Fibroblast of skin of right biceps (primary cell): ENCODE results near the gene PLA2G4D.
"Not testable (repeated sequence)": the region's sequence is repeated elsewhere in the genome, so short reads cannot be mapped to it uniquely, and the experiment has no call there.

ENCODE experiments used
- DNase-seq: peaks from one replicate; pipeline ENCODE4 v3.0.0-alpha.2; 2013

PLA2G4D gene

DNA sequence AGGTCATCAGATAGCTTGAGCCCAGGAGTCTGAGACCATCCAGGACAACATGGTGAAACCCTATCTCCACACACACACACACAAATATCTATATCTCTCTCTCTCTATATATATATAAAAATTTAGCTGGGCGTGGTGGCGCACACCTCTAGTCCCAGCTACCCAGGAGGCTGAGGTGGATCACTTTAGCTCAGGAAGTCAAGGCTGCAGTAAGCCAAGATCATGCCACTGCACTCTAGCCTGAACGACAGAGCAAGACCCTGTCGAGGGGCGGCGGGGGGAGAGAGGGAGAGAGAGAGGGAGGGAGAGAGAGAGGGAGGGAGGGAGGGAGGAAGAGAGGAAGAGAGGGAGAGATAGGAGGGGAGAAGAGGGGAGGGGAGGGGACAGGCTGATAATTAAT lies 34.1 kb upstream of the PLA2G4D start:
- DNase-seq: no peak

DNA sequence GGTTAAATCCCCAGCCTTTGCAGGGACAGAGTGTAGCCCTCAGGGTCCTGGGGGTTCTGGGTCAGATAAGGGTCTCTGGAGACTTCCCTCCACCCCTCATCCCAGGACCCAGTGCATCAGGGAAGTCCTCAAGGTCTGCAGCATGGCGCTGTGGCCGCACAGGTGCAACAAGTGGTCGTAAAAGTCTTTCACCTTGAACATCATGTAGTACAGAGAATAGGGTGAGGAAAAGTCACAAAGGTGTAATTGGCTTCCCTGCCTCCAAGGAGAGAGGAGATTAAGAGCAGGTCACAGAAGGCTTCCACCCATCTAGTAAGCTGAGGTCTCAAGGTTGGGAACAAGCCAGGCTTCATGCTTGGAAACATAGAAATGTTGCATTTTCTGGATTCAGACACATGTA lies 29.2 kb upstream of the PLA2G4D start:
- no peak for DNase-seq

DNA sequence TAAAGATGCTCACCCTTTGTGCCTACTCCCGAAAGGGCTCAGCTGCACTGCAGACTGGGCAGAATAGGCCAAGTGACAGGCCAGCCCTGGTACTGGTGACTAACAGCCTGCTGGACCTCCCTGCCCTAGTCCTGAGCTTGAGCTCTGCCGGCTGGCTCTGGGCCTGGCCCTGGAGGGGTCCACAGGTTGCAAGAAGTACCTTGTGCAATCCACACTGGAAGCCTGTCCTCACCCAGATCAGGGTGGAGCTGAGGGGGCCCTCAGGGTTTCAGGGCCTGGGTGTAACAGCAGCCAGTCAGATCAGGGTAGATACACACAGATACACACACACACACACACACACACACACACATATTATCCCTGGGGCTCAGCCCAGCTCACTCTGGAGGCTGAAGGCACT lies 27.3 kb upstream of the PLA2G4D start:
- DNase-seq: no peak

DNA sequence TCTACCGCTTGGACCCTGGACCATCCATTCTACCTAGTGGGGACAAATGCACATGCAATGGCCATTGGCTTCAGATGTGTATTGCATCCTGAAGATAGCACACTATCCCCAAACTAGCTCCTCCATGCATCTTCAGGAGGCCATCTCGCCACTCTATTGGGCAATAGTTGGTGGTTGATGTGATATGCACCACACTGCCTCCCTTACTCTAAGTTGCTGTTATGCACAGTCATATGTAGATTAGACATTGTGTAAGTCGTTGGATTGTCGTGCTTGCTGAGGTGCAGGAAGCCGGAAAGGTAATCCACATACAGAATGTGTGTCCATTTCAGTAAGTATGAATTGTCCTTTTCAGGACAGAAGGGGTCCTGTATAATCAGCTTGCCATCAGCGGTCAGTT lies 26.7 kb upstream of the PLA2G4D start:
- DNase-seq: no peak

DNA sequence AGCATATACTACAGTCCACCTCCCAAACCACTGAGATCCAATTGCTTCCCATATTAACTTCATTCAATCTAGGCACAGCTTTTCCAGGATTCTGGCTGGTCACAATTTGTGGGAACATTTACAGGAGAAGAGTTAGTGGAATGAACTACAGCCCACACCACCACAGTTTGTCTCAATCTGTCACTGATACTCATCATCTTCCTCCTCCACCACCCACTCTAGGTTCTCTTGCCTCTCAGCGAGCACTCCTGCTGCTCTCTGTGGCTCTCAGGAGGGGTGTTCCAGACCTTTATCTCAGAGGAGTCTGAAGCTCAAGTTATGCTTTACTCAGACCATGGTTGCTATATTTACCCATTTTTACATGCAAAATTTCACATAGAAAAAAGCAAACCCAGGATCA lies 25.9 kb upstream of the PLA2G4D start:
- DNase-seq: no peak

DNA sequence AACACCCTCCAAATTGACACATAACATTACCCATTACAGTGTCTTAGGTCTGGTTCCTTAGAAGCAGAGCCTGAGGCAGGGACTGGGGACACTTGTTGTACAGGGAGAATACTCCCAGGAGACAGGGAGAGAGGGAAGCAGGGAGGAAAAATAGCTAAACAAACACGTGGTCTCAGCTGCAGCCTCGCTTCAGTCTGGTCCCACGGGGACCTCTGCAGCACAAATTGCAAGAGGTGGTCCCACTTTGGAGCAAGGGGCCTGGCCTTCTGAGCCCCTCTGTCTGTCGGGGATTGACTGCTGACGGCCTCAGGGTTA lies 25.0 kb upstream of the PLA2G4D start:
- no peak for DNase-seq

DNA sequence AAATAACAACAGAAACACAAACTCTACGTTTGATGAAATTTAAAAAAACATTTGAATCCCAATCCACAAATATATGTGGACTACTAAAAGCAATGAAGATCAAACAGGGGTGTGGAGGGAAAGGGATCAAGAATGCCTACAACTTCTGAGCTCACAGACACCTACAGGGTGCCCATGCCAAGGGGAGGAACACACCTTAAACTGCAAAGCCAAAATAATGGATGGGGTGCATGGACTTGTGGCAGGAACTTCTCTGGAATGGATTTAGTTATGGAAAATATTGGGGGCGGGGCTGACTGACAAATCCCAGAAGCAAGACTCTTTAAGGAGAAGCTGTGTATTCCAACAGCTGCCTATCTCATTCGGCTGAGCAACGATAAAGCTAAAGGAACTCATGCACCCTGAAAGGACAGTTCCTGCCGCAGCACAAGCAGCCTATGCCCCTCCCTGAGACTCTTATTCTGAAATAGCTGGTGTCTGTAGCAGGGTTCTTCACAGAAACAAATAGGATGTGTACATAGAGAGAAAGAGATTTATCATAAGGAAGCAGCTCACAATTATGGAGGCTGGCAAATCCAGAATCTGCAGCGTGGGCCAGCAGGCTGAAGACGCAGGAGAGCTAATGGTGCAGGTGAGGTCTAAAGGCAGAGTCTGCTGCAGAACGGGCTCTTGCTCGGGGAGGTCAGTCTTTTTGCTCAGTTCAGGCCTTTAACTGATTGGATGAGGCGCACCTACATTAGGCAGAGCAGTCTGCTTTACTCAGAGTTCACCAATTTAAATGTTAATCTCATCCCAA lies 24.5 kb upstream of the PLA2G4D start:
- no peak for DNase-seq

DNA sequence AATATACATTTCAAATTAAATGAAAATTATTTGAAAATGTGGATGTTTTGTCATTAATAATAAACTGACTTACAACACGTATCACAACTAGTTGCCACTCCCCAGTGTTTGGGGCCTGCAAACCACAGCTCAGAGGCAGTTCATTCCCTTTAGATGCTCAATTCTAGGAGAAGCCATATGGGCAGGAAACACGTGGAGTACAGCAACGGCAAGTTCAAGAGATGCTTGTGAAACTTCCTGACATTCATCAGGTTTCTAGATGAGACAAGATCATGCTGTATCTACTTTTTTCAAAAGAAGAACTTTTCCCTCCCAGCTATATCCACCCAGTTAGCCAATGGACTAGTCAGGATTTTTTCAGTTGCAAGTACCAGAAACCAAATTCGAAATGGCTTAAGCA lies 17.6 kb upstream of the PLA2G4D start:
- DNase-seq: no peak

DNA sequence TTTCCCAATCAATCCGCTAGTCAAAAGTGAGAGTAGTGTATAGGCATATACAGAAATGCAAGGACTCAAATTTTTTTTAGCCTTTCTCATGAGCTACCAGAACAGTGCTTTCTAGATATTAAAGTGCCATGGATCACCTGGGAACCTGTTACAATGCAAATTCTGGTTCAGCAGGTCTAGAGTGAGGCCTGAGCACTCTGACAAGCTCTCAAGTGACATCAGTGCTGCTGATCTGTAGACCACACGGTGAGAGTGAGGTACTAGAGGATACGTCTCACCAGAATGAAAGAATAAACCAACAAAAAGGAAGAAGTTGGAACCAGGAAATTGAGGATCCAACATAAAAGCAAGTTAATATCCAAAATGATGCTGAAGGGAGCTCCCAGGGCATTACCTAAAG lies 16.0 kb upstream of the PLA2G4D start:
- no peak for DNase-seq

DNA sequence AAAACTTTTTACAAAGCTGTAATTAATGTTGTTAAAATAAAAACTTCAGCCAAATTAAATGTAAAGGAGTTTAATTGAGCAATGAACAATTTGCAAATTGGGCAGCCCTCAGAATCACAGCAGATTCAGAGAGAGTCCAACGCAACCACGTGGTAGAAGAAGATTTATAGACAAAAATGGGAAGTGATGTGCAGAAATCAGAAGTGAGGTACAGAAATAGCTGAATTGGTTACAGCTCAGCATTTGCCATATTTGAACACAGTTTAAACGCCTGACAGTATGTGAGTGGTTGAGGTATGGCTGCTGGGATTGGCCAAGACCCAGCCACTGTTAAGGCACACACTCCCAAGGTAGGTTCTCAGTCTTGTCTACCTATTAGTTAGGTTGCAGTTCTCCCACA lies 14.4 kb upstream of the PLA2G4D start:
- no peak for DNase-seq

DNA sequence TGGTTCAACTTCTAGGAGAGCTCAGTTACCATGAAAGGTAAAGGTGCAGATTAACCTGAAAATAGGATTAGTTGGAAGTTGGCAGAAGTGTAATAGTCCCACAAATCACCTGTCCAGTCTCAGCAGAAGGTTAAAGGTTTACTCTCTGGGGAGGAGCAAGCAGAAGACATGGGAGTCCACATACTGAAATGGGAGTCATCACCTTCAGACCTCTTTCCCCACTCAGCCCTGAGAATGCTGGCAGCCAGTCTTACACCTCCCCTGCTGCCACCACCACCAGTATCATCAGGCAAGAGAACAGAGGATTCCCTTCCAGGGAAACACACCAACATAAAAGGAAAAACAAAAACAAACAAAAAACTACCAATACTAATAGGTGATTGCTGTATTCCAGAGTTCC lies 13.8 kb upstream of the PLA2G4D start:
- no peak for DNase-seq

DNA sequence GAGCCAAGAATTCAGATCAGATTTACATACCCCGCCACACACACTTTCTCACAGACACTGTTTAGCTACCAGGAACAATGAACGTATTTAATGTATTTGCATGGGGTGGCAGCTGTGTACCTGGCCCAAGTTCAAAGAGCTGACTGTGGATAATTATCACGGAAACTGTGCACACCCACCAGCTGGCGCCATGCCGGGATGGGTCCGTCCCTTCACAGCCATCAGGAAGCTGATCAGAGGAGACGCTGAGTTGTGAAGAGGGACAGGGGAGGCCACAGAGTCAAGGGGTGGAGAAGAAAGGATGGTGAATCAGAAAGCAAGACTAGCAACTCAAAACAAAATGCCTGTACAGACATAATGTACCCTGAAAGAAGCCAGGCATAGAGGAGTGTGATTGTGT lies 13.1 kb upstream of the PLA2G4D start:
- no peak for DNase-seq

DNA sequence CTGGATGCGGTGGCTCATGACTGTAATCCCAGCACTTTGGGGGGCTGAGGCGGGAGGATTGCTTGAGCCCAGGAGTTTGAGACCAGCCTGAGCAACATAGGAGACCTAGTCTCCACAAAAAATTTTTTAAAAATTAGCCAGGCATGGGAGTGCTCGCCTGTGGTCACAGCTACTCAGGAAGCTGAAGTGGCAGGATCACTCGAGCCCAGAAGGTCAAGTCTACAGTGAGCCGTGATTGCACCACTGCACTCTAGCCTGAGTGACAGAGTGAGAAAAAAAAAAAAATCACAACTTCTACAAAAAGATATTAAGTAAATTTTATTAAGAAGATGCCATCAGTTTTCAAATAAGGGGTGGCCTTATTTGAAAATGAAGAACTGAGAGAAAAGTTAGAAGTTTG lies 11.9 kb upstream of the PLA2G4D start:
- no peak for DNase-seq

DNA sequence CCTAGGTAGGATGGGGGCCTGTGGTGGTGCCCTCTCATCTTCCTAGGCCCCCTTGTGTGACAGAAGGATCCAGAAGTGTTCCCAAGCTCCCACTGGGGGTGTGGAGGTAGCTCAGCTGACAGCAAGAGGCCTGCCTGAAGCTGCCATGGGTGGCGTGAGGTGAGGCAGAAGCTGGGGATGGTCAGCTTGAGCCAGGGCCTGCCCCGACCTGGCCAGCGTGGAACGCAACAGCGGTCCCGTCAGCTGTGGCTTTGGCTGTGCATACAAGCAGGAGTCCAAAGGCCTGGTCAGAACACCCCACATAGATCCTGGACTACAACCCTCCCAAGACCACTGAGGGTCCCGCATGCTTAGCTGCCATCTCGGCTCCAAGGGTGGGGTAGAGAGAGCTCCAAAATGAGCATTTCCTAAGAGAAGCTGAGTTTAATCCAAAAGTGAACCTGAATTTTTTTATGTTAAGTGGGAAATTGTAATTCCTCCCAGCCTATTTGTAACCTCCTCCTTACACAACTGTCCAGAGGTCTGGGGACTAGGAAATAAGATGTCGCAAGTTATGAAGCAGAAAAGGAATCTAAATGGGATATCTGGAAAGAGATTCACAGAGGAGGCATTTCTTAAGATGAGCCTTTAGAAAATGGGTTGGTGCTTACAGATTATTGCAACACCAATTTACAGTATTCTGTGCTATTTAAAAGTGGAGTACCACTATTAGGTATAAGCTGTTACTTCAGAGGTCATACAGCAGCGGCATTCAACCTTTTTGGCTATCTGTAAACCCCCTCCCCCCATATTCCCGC lies 9.9 kb upstream of the PLA2G4D start:
- peak; percentile 42 for DNase-seq

DNA sequence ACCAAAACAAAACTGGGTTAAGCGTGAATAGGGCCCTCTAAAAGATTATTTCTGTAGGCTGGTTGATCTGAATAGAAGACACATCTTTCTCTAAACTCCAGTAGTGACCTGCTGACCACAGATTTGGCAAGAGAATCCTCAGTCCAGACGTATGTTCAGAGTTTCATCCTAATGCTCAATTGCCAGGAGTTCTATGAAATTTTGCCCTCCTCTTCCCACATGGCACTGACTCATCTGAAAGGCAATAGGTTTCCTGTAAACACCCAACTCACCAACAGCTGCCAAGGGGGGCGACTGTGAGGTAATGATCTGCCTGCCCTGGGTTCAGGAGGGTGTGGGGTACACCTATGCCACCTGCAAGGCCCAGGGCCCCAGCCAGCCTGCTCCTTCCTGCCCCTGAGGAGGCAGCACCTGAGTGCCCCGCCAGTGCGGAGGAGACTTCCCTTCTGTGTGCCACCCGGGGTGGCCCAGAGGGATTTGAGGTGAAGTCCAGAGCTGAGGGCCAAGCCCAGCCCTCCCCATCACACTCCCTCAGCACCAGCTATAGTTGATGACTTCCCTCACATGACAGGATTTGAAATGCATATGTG lies 8.4 kb upstream of the PLA2G4D start:
- peak; percentile 32 for DNase-seq

DNA sequence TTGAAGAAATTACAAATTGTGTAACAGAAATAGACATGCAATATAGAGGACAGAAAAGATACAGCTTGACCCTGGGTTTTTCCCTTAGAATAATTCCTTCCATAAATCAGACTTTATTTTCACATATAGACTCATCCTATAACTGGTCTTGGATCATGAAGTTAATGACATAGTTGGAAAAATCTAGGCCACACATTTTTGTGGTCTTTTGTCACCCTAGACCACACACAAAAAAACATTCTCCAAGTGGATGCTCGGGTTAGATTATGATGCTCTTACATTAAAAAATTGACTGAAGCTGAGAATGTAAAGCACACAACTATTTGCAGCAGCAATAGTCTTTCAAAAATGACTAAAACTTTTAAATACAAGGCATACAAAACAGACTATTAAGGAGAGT lies 7.5 kb upstream of the PLA2G4D start:
- peak; percentile 87 for DNase-seq

DNA sequence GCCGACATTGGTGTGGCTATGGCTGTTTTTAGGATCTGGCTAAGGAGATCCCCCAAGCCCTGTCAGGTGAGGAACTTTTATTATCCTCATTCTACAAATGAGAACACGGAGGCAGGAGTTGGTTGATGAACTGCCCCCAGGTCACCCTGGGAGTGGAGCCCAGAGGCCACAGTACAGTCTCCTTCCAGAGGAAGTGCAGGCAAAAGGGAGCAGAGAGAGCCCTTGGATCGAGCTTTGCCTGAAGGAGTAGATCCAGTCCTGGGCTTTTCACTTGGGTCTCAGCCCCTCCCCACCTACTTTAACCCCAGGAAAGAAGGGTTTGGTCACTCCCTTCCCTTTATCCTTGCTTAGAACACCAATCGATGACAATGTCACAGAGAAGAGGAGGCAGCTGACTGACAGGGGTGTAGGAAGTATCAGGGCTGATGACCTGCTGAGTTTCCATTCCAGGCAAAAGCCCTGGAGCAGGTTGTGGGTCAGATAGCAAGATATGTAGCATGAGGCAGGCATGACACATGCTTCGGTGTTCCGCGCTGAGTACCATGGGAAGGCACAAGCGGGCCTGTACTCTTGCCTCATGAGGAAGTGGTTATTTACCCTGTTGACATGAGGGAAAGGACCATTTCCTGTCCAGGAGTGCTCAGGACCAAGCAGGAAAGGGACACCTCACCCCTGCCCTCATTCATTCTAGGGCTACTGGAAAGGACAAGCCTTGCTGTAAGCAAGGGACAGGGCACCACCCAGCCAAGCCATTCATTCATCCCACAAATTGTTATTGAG lies 5.8 kb upstream of the PLA2G4D start:
- DNase-seq: peak; percentile 17

DNA sequence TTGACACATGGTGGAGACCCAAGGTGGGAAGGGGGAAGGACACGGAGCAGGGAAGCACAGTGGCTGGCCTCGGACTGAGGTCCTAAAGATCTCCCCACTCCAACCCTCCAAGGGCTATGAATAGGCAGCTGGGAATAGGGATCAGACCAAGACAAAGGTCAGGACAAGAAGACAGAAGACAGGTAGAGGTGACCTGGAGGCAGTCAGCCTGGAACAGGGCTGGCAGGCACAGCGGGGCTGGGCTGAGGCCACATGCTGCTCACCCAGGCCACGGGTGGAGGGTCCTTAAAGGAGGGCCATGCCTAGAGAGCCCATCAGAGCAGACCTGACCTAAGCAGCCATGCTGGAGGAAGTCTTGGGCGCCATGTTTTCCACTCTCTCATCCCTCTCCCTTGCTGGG lies 2.7 kb upstream of the PLA2G4D start:
- no peak for DNase-seq

DNA sequence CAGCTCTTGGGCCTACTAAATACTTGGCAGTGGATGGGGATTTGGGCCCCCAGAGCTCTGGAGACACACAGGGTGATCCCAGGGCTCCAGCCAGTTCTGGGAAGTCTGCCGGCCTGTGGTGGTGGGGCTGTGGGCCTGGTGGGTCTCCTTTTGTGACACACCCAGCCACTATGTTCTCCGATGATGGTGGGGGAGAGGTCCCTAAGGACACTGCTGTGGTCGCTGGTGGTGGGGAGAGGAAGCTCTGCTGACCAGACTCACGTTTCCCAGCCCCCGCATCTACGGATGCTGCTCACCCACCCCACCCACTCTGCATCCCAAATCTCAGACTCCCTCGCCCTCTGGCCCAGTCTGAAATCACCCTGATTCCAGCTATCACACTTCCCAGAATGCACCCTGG lies 396 bp downstream of the PLA2G4D start:
- DNase-seq: no peak

DNA sequence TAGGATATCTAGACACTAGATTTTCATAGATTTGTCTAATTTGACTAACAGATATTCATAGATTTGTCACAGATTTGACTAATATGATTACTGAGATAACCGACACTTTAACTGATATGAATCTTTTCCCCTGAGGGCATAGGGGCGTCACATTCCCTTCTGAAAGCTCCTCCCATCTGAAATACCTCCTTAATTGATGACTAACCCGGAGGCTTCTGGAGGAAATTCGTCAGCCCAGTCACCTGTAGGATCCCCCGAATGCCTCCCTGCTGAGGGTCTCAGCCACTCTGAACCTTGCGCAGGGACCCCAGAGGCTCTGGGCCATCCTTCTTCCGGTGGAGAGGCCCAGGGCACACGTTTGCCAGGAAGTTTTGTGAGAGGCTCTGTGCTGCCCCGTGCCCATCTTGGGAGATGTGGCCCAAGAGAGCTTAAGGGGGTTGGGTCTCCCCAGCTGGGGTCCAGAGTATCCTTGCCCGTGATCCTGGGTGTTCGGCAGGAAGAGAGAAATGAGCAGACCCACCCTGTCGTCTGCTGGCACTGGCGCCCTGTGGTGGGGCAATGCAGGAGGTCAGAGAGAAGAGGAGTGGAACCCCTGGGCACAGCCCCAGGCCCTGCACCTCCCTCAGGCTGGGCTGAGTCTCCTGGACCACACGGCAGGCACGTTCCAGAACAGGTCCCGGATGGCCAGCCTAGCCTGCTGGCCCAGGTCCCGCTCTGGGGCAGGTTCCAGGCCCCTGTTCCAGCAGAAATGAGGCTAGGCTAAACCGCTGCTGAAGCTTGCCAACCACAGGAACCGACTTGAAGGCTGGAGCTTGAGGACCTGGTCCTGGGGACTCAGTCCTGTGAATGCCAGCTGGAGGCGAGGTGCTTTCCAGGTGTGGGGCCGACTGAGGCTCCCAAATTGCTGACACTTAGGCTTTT lies 1.7 kb downstream of the PLA2G4D start:
- DNase-seq: peak; percentile 59

DNA sequence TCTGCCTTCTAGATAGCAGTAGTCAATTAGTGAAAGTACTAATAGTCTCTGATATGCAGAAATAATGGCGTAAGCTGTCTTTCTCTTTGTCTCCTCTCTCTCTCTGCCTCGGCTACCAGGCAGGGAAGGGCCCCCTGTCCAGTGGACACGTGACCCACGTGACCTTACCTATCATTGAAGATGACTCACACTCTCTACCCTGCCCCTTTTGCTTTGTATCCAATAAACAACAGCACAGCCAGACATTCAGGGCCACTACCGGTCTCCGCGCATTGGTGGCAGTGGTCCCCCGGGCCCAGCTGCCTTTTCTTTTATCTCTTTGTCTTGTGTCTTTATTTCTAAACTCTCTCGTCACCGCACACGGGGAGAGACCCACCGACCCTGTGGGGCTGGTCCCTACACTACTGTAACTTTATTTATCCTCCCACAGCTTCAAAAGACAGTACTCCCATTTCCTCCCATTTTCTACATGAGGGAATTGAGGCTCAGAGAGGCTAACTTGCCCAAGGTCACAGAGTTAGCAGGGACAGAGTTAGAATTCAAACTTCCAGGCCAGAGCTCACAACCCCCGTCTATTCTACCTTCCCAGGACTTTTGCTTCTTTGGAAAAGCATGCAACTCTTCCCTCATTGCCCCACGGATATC lies 2.5 kb downstream of the PLA2G4D start:
- not testable (repeated sequence) for DNase-seq

DNA sequence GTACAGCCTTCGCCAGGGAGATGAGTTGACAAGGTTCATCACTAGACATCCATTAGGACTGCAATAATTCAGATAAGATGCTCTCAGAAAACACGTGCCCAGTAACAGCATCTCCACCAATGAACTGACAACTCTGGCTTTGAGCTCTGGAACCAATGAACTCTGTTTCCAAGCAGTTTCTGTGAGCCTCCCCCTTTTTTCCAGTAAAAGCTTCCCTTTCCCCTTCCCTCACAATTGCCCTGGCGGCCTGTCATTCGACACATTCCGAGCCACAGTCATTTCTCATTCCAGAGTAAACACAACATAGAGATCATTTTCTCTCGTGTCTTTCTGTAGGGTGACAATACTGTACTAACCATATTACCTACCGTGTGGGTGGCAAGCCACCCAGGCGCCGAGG lies 3.6 kb downstream of the PLA2G4D start:
- DNase-seq: no peak
